Testis (tissue), 2 donors: ENCODE data around the gene CCDC191.

Source experiments
- CTCF ChIP-seq, 3 experiments: fragments of 450-650 bp in 2 of 3; fragments of 200-600 bp in 1 of 3; sonication (generic) in 1 of 3; IDR thresholded peaks; one replicate each; pipeline ENCODE4 v1.5.1; 2016 to 2019; ENCODE audit warnings: antibody characterized with exemption in 3 of 3, mild to moderate bottlenecking in 2 of 3, moderate library complexity in 1 of 3
- POLR2A ChIP-seq: fragments of 450-650 bp; IDR thresholded peaks from one replicate; pipeline ENCODE4 v1.6.1; 2017; ENCODE audit warnings: antibody characterized with exemption, mild to moderate bottlenecking, moderate library complexity

- TF ChIP-seq CTCF (IDR thresholded peaks at IDR 0.05) (no peak), POLR2A (no peak)
These were observed 108.8 kb downstream of the CCDC191 start, which contains the start of gene ZDHHC23 for GRCh38 chr3:113947372-113948014.
